Measurements from ENCODE around the gene RPP40.

GRCh38 chr6:4969609-4970285, 34.1 kb downstream of the RPP40 start:
- TF ChIP-seq CTCF (IDR thresholded peaks at IDR 0.05) (no peak), POLR2A (IDR thresholded peaks at IDR 0.05) (no peak), POLR2AphosphoS5 (IDR thresholded peaks at IDR 0.05) (no peak)

Measured in prostate gland (tissue), 2 donors.